Astrocyte (in vitro differentiated cells and primary cell): ENCODE measurements around the gene GALNT18.

ENCODE experiments used
- EZH2 ChIP-seq: IDR thresholded peaks from 2 replicates; pipeline ENCODE4 v1.6.1; 2012; ENCODE audit warnings: mild to moderate bottlenecking, low read length, inconsistent platforms; ENCODE audit not compliant: insufficient read depth
- TF ChIP-seq, protein P1 (sequence below): IDR thresholded peaks from 2 replicates; pipeline ENCODE4 v1.5.1; 2011; ENCODE audit warnings: low read depth, mild to moderate bottlenecking, inconsistent platforms, low read length, moderate library complexity; ENCODE audit not compliant: insufficient read depth

DNA sequence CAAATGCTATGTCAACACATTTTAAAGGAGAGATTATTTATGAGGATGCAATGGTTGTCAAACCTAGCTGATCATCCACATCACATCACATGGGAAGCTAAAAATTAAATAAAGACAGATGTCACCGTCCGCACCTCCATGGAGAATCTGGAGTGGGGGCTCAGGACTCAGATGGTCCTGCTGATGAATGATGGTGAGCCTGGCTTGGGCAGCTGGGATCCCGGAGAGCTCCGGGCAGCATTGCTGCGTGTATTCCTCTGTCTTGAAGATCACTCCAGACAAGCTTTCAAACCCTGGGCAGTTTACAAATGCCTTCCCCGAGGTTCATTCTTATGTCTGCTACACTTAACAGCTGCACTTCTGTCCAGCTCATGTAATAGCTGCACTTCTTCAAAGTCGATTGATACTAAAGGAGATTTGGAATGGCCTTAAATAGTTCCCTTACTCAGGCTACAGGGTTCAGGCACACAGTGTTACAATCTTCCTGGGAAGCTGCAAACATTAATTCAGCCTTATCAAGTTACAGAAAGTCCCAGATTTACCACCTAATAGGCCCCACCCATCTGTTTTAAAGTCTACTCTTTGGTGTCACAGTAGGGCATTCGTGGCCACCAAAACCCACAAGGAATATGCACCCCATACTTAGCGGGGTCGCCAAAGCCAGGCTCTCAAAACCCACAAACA is 234.0 kb downstream of the GALNT18 start:
- TF ChIP-seq EZH2 = no peak
- TF ChIP-seq, protein P1, sequence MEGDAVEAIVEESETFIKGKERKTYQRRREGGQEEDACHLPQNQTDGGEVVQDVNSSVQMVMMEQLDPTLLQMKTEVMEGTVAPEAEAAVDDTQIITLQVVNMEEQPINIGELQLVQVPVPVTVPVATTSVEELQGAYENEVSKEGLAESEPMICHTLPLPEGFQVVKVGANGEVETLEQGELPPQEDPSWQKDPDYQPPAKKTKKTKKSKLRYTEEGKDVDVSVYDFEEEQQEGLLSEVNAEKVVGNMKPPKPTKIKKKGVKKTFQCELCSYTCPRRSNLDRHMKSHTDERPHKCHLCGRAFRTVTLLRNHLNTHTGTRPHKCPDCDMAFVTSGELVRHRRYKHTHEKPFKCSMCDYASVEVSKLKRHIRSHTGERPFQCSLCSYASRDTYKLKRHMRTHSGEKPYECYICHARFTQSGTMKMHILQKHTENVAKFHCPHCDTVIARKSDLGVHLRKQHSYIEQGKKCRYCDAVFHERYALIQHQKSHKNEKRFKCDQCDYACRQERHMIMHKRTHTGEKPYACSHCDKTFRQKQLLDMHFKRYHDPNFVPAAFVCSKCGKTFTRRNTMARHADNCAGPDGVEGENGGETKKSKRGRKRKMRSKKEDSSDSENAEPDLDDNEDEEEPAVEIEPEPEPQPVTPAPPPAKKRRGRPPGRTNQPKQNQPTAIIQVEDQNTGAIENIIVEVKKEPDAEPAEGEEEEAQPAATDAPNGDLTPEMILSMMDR = no peak
